ENCODE data around the gene MPZL1. TPM values are rescaled to one million over a fixed set of nuclear protein-coding genes. Genes with fewer than 3 reads are reported as not detected.

MPZL1 gene
- total RNA-seq, 1 donor, result 112 TPM

- no peak for DNase-seq (ENCODE audit: low read depth)
- H3K4me3 ChIP-seq (ENCODE audit: low read depth, low read length), result no peak overlapping the region
- no peak for TF ChIP-seq CTCF (IDR thresholded peaks at IDR 0.05; ENCODE audit: insufficient read depth, low read length)
These were observed 40.4 kb downstream of the MPZL1 start for GRCh38 chr1:167762061-167762746.

- H3K4me3 ChIP-seq (ENCODE audit: low read depth, low read length), result no peak overlapping the region
- TF ChIP-seq CTCF (IDR thresholded peaks at IDR 0.05; ENCODE audit: insufficient read depth, low read length), result no peak
- DNase-seq (ENCODE audit: low read depth), result peak; percentile 41
These were observed 41.9 kb downstream of the MPZL1 start for GRCh38 chr1:167763525-167764220.

GRCh38 chr1:167764458-167765330, 42.9 kb downstream of the MPZL1 start:
- H3K4me3 ChIP-seq (ENCODE audit: low read depth, low read length), result no peak overlapping the region
- DNase-seq (ENCODE audit: low read depth), result no peak

DNA sequence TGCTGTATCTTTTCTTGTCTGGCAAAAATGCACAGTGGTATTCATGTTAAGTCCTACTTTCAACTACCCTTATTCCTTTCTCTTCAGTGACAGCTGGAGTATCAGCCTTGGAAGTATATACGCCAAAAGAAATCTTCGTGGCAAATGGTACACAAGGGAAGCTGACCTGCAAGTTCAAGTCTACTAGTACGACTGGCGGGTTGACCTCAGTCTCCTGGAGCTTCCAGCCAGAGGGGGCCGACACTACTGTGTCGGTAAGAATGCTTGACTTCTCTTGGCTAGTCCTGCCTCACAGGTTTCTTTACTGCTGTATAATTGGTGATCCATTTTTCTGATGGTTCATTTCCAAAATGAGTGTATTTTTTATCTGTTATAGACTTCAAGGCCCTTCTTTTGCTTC, 43.7 kb downstream of the MPZL1 start:
- no peak overlapping the region for H3K4me3 ChIP-seq (ENCODE audit: low read depth, low read length)
- no peak for DNase-seq (ENCODE audit: low read depth)
- no peak for TF ChIP-seq CTCF (IDR thresholded peaks at IDR 0.05; ENCODE audit: insufficient read depth, low read length)

More at GRCh38 chr1:167764458-167765330, 42.9 kb downstream of the MPZL1 start:
- TF ChIP-seq CTCF (IDR thresholded peaks at IDR 0.05; ENCODE audit: insufficient read depth, low read length), result no peak

GRCh38 chr1:167766538-167766937, 44.8 kb downstream of the MPZL1 start:
- no peak for TF ChIP-seq CTCF (IDR thresholded peaks at IDR 0.05; ENCODE audit: insufficient read depth, low read length)
- no peak overlapping the region for H3K4me3 ChIP-seq (ENCODE audit: low read depth, low read length)
- DNase-seq (ENCODE audit: low read depth), result no peak

DNA sequence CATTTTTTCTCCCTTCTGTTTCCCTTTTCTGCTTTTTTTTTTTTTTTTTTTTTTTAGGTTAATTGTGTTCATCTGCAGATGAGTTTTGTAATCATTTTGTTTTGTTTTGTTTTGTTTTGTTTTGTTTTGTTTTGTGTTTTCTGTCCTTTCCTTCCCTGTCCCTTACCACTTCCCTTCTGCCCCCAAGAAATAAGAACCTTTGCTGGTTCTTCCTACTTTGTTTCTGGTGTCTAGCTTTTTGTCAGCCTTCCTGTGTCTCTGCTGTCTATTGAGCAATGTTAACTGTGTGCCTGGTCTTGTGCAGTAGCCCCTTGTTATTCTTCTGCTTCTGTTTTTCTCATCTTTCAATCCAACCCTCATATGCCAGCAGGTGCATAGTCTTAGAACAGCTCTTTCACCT, 46.0 kb downstream of the MPZL1 start:
- TF ChIP-seq CTCF (IDR thresholded peaks at IDR 0.05; ENCODE audit: insufficient read depth, low read length), result no peak
- H3K4me3 ChIP-seq (ENCODE audit: low read depth, low read length), result no peak overlapping the region
- DNase-seq (ENCODE audit: low read depth), result no peak

Data from fibroblast of the aortic adventitia (primary cell).